ENCODE results near the gene CDKN1B.

The CDKN1B gene

DNA sequence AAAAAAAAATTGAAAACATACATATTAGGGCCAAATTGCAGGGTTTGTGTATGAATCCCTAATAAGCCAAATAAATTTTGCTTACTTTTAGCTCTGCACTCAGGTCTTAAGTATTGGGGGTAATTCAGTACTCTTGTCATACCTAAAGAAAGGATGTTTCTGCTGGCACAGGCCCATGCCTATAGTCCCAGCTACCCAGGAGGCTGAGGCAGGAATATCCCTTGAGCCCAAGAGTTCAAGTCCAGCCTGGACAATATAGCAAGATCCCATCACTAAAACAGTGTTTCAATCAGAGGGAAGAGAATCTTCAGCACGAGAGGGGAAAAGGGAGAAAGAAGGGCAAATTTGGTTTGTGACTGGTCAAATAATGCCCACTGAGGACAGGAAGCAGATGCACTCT lies 17.8 kb upstream of the CDKN1B start:
- no peak for DNase-seq

DNA sequence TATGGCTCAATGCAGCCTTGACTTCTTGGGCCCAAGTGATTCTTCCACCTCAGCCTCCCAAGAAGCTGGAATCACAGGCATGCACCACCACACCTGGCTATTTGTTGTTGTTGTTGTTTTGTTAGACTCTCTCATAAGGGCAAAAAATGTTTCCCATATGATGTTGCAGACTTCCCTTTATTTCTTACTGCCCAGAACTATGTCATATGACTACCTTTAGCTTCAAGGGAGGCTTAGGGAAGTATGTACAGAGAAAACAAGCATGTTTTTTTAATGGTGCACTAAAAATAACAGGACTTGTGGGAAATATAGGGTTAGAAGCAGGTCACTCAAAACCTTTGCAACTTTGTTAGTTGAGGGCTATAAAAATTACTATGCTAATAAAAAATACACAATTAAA lies 16.9 kb upstream of the CDKN1B start:
- DNase-seq = no peak

DNA sequence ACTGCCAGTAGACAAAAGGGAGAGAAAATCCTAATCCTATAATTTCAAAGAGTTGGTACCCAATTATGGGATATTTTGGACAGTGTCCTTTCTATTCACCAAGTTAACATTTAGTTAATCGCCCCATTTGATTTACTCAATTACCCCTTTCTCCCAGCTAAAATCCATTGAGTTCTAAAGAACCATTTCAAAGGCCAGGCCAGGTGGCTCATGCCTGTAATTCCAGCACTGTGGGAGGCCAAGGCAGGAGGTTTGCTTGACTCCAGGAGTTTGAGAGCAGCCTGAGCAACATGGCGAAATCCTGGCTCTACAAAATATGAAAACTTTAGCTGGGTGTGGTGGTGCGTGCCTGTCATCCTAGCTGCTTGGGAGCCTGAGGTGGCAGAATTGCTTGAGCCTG lies 15.7 kb upstream of the CDKN1B start:
- no peak for DNase-seq

DNA sequence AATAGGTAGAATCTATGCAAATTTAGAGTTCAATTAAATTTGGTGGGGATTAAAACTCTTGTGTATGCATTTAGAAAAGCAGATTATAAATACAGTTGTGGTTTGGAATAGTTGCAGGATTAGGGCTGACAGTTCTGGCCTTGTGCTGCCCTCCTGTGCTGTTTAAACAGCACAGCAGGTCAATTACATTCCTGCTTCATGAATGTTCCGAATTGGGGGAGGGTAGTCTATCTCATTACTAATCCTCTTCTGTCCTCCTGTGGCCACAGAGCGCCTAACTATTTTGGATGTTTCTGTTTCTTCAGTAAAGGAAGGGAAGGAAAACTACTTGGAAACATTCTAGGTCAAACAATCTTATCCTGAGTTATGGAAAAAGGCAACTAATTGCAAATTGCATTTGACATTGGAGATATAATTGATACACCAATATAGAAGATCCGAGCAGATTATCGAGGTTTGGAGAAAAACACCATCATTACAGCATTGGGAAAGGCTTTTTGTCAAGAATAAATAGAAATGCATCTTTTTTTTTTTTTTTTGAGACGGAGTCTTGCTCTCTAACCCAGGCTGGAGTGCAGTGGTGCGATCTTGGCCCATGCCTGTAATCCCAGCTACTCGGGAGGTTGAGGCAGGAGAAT lies 12.5 kb upstream of the CDKN1B start:
- DNase-seq = no peak

DNA sequence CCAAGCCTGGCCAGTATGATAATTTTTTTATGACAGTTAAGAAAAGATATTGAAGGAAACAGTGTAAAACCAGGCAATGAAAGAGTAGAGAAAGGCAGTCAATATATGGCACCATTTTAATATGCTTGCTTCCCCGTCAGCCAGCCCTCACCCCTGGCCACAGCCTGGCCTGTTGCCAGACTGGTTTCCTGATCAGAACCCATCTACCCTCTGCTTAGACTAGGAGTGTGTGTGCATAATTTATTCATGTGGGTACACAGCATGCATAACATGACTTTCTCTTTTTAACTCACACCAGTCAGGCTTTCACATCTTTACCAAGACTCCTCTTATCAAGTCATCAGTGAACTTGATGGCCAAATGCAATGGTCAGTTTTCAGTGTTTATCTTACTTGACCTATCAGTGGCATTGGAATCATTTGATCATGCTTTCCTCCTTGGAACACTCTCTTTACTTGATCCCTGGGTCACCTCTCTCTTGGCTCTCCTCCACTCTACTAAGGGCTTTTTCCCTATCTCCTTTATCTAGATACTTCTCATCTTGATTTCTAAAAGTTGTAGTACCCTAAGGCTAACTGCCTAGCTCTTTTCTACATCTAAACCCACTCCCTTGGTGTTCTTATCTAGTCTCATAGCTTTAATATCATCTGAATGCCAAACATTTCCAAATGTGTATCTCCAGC lies 11.2 kb upstream of the CDKN1B start:
- DNase-seq = no peak

DNA sequence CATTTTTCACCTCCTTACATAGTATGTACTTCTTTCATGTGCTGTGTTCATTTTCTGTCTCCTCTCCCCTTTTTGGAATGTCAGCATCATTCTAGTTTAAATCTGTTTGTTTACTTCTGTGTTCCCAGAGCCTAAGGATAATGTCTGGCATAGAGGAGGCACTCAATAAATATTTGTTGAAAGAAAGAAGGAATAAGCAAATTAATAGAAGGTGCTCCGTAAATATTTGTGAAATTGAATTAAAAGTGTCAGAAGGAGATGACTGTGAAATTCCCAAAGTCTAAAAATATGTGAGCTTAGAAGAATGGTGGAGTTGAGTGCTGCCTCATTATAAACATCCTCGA lies 3.3 kb upstream of the CDKN1B start:
- no peak for DNase-seq

DNA sequence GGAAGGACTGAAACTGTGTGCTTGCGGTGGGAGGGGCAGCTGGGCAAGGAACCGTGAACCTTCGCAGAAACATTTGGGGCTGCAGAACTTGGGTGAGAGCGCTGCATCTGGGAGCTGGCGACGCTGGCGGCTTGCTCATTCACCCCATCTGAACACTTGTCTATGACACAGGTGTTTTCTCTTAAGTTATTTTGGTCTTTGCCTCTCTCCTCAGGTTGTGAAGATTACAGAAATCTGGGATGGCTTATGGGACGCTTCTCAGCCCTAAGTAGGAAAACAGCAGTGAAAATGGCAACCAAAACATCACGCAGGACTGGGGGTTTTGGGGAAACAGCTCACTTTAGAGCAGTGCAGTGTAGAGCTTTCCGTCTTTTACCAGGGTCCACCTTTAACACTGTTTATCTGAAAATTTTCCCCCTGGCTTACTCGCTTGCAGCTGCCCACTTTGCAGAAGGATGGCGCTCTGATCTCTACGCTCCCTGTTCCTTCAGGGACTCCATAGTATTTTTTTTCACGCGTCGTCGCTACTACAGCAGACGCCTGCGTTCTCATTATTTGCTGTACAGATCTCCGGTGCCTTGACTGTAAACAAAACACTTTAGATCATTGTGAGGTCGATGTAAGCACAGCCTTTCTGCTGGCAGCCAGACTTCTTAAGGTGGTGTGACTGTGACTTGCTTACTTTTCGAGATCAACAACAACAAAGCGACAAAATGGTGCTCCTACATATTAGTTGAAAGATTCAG lies 2.7 kb upstream of the CDKN1B start:
- DNase-seq = peak; percentile 75

DNA sequence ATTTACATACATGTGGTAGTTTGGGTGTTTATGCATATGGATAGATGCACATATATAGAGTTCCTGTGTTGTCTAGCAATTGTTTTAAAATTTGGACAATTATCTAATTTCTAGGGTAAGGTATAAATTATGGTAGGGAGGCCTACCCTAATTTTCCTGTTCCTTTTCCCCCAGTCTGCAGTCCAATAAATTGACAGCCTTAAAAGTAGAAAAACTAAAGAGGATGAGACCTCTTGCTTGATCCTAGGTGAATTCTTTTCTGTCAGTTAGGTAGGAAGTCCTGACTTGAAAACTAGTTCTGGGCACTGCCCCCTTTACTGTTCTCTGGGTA lies 2.1 kb upstream of the CDKN1B start:
- no peak for DNase-seq

DNA sequence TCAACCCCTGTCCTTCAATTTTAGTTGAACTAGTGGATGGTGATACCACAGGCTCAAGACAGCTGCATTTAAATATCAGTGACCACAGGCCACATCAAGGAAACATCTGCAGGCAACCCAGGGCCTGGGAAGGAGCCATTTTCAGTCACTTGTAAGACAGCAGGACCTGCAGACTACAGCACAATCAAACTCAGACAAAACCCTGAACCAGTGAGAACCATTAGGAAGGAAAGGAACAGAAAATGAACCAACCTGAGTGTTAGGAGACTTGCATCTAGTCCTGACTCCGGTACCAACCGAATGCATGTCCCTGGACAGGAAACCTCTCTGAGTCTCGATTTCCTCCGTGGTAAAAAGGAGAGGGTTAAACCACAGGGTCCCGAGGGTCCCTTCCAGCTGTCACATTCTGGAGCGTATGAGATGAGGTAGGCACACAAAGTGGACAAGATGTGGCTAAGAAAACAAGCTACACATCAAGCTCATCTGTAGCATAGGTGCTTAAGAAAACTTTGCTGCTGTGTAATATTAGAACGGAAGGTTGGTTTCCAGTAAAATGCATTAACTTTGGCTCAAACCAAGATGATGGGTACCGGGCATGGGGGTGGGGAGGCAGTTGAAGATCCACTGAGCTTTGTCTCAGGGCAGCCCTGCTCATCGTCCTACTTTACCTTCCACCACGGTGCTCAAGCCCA lies 1.6 kb upstream of the CDKN1B start:
- DNase-seq = no peak

DNA sequence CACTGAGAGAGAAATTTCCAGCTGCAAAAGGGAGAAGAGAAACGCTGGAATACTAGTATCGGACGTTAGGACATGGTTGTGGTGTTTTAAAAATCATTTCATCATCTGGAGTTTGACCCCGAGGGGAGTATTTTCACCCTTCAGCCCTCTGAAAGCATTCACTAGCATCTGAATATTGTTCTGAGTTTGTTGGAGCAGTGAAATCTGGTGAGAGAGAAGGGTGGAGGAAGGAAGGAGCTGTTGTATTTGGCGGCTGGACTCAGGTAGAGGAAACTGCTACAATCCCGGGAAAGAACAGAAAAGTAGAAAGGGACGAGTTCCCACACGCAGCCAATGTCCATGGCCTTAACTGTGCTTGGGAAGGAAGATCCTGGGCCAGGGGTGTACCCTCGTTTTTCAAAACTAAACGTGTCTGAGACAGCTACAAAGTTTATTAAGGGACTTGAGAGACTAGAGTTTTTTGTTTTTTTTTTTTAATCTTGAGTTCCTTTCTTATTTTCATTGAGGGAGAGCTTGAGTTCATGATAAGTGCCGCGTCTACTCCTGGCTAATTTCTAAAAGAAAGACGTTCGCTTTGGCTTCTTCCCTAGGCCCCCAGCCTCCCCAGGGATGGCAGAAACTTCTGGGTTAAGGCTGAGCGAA lies 896 bp upstream of the CDKN1B start:
- DNase-seq = peak; percentile 66

DNA sequence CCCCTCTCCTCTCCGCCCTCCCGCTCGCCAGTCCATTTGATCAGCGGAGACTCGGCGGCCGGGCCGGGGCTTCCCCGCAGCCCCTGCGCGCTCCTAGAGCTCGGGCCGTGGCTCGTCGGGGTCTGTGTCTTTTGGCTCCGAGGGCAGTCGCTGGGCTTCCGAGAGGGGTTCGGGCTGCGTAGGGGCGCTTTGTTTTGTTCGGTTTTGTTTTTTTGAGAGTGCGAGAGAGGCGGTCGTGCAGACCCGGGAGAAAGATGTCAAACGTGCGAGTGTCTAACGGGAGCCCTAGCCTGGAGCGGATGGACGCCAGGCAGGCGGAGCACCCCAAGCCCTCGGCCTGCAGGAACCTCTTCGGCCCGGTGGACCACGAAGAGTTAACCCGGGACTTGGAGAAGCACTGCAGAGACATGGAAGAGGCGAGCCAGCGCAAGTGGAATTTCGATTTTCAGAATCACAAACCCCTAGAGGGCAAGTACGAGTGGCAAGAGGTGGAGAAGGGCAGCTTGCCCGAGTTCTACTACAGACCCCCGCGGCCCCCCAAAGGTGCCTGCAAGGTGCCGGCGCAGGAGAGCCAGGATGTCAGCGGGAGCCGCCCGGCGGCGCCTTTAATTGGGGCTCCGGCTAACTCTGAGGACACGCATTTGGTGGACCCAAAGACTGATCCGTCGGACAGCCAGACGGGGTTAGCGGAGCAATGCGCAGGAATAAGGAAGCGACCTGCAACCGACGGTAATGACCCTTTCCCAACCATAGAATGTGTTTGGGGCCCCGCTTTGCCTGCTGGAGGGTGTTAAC lies 615 bp downstream of the CDKN1B start:
- peak; percentile 94 for DNase-seq

DNA sequence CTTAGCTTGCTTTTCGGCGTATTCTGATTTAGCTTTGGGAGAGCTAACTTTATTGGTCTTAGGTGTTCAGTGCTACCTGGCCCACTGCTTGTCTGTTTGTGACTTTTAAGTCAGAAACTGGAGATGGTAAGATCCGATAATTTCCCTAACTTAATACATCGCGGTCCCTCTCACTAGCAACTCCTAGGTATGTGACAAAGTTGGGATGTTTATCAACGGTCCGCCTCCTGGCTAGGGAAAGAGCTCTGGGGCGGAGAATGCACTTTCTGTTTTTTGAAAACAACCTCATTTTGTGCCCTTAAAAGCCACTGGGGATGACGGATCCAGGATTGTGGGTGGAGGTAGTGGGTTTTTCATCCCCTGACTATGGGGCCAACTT lies 1.2 kb downstream of the CDKN1B start:
- DNase-seq = no peak

DNA sequence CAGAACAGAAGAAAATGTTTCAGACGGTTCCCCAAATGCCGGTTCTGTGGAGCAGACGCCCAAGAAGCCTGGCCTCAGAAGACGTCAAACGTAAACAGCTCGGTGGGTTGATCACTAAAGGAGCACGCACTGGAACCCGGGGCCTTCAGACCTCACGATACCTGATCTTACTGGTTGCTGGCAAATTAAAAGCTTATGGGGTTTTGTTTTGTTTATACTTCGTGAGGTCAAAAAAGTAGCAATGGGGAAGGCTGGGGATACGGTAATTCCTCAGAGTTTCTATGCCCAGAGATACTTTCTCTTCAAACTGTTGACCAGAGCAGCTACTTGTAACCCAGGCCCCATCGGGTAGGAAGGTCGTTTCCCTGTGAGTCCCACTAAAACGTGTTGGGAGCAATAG lies 1.7 kb downstream of the CDKN1B start:
- no peak for DNase-seq

DNA sequence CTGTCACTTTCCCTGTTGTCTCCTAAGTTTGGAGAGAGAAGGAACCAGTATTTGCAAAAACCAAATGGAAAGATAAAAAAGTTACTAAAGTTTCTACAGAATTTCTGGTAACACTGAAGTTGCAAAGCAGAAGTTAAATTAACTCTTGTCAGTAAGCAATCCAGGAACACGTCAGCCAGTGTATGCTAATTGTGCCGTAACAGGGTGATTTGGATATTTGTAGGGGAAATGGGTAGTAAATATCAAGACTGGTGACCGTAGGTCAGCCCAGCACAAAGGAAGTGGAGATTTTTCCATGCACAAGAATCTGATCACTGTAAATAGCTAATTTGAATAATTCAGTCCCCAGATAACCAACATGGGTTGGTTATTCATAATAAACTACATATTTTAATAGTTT lies 2.3 kb downstream of the CDKN1B start:
- no peak for DNase-seq

DNA sequence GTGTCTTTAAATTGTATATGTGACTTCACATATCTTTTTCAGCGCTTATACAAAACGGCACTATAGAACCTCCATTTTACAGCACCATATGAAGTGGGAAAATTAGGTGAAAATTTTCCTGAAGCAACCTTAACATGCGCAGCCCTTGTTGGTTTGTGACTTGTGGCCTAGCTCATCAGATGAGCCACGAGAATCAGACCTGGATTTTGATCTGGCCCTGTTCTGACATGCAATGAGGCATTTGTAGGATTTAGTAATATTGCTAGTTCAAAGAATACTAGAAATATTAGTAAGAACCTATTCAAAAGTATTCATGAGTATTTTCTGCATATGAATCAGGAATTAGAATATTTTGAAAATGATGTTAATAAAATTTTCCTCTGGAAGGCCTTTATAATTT lies 2.9 kb downstream of the CDKN1B start:
- no peak for DNase-seq

DNA sequence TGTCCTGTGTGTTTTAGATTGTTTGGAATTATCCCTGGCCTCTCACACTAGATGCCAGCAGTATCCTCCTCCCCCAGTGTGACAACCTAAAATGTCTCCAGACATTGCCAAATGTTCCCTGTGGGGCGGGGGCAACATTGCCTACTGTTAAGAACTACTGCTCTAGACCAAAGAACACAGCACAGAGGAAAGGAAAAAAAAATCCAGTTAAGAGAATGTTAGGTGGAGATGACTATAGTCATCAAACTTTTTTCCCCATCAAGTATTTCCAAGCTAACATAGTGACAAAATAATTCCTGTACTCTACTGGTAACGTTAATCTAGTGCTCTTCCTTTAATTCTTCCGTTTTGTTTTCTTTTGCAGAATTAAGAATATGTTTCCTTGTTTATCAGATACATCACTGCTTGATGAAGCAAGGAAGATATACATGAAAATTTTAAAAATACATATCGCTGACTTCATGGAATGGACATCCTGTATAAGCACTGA lies 3.5 kb downstream of the CDKN1B start:
- no peak for DNase-seq

DNA sequence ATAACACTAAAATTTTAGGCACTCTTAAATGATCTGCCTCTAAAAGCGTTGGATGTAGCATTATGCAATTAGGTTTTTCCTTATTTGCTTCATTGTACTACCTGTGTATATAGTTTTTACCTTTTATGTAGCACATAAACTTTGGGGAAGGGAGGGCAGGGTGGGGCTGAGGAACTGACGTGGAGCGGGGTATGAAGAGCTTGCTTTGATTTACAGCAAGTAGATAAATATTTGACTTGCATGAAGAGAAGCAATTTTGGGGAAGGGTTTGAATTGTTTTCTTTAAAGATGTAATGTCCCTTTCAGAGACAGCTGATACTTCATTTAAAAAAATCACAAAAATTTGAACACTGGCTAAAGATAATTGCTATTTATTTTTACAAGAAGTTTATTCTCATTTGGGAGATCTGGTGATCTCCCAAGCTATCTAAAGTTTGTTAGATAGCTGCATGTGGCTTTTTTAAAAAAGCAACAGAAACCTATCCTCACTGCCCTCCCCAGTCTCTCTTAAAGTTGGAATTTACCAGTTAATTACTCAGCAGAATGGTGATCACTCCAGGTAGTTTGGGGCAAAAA lies 4.1 kb downstream of the CDKN1B start:
- no peak for DNase-seq

DNA sequence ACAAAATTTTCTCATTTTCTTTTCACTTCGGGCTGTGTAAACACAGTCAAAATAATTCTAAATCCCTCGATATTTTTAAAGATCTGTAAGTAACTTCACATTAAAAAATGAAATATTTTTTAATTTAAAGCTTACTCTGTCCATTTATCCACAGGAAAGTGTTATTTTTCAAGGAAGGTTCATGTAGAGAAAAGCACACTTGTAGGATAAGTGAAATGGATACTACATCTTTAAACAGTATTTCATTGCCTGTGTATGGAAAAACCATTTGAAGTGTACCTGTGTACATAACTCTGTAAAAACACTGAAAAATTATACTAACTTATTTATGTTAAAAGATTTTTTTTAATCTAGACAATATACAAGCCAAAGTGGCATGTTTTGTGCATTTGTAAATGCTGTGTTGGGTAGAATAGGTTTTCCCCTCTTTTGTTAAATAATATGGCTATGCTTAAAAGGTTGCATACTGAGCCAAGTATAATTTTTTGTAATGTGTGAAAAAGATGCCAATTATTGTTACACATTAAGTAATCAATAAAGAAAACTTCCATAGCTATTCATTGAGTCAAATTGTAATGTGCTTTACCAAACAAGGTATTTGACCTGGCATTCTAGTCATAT lies 4.8 kb downstream of the CDKN1B start:
- DNase-seq = no peak

DNA sequence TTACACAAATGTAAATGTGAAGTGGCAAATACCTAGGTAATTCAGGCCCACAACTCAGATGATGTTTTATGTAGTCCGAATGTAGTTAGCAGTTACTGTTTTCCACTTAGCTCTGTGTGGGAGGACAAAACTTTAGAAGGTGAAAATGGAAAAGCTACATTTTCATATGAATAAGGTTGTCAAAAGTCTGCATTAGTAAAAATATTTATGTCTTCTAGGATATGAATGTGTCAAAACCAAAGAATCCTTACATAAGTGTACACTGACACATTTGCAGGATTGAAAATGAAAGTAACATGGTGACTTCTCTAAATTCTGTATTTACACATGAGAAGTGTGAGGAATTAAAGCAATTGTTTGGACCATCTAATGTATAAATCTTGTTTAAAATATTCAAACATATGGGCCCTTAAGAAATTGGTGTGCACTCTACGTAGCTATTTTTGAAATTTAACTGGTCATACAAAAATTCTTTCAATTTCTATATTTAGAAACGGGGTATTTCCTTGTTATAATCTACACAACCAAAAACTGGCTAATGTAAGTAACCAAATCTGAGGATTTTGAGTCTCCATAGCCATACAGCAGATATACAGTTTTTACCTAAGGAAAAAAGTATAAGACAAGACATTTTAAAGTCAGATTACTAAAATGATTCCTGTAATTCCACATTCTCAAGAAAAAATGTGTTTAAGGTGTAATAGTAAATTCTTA lies 5.4 kb downstream of the CDKN1B start:
- no peak for DNase-seq

DNA sequence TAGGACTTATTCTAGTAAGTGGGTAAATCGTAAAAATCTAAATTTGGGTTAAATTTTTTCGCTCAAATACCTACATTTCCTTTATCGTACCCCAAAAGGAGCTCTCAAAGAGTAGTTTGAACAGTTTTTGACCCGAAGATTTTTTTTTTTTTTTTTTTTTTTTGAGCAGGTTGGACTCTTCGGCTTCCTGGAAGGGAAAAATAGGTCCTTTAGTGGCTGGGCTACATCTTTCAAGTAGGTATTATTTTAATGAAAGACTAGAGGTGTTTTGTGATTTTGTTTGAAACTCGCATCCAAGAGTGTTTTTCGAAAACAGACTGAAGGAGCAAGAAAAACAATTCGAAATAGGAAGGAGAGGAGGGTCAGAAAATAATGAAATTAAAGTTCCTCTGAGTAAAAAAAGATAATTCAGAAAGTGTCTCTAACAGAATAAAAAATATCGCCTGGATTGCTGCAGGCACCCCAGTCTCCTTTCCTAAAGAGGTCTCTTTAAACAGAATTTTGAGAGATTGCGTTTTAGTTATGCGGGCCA lies 6.0 kb downstream of the CDKN1B start:
- DNase-seq = no peak
